IPS-NIHi11 (cell line): ENCODE data around the gene RABGAP1.
A peak's percentile ranks its signal among the peaks of the same experiment; 100 is the strongest.

ENCODE experiments used
- DNase-seq: peaks from one replicate; pipeline ENCODE4 v3.0.0; 2012; ENCODE audit warnings: mixed read lengths, low spot score

RABGAP1 gene

DNA sequence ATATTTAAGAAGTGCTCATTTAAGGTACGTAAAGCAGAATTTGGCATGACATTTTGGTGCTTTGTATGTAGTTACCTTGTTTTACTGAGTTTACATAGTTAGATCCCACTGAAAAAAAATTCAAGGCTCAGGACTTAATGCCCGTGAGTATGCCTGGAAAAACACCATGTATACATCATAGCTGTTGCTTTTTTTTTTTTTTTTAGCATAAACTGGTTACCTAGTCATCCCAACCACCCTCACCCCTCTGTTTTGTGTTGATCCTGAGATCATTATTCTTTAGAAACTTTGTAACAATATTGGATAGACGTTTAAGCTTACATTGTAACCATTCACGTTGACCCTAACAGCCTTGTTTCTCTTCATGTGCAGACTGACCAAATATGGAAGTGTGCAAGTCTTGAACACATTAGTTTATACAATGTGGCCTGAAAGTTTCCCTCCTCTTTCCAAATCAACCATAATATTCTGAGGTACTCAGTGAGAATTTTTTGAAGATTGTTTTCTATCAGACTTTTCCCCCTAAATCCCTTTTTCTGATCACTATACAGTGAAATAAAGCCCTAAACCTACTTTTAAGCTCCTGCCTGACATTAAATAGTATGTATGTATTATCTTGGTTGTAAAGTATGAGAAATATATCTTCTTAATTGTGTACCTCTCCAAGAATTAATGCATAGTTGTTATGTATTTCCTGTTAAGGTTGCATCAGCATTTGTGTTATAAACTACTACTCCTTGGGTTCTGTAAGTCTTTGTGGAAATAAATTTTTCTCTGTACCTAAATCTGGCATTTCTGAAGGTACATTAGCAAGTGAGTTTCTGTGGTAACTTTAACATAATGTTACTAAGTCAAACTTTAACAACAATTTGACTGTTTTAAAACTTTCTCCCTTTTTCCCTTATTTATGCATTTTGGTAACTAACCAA lies 4.4 kb downstream of the RABGAP1 start:
- DNase-seq, result no peak

GRCh38 chr9:122946461-122947005 lies 5.7 kb downstream of the RABGAP1 start:
- DNase-seq, result no peak

DNA sequence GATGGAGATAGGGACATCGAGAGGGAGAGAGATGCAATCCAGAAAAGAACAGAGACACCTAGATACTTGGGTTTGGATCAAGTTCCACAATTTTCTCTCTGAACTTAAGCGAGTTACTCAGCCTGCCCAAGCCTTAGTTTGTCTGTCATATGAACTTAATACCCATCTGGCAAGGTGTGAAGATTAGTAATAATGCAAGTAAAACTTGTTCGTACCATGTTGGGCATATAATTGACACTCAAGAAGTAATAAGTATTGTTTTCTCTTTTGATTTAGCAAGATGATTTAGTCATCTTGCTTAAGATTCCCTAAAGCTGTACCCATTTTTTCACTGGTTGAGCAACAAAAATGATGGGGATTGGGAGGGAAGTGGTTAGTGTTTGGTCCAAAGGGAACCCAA lies 7.5 kb downstream of the RABGAP1 start:
- no peak for DNase-seq

DNA sequence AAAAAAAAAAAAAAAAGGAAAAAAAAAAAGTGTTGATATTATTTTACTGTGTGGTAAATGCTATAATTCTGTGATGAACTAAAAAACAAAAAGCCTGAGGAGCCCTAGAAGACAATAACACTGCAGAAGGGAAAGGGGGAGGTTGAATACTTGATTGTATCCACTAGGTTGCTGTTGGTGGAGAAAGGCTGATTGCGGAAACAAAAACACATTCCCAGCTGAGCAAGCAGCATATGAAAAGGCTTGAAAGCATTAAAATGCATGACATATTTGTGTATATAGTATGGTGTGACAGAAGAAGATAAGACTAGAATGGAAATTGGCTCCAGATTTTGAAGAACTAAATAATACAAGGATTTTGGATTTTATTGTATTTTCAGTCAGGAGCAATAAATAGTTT lies 8.9 kb downstream of the RABGAP1 start:
- no peak for DNase-seq

DNA sequence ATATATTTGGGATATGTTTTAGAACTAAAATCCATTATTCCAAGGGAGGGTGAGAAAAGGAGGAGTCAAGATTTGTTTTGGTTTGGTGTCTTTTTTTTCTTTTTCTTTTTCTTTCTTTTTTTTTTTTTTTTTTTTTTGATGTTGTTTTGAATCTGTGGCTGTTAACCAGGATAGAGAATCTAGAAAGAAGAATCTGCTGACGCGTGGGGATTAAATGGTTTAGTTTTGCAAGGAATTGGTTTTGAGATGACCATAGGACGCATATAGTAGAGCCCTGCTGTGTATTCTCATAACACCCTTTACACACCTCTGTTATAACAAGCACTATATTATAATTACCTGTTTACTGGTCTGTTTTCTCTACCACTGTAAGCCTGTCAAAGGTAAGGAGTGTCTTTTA lies 9.4 kb downstream of the RABGAP1 start:
- no peak for DNase-seq

DNA sequence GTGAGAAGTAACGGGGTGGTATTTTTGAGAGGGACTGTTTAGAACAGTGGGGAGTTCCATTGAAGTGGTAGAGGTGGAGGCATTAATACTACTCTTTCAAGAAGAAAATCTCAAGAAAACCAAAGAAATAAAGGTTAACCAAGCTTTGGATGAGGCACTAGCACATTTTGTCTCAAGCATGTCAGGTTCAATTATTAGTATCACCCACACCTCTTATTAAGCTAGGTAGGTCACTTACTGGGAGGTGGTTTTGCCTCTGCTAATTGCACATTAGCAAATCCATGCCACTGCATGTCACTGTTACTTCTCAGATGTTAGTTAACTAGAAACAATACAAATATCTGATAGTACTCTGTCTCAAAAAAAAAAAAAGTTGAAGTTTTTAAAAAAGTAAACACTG lies 10.2 kb downstream of the RABGAP1 start:
- DNase-seq, result no peak

DNA sequence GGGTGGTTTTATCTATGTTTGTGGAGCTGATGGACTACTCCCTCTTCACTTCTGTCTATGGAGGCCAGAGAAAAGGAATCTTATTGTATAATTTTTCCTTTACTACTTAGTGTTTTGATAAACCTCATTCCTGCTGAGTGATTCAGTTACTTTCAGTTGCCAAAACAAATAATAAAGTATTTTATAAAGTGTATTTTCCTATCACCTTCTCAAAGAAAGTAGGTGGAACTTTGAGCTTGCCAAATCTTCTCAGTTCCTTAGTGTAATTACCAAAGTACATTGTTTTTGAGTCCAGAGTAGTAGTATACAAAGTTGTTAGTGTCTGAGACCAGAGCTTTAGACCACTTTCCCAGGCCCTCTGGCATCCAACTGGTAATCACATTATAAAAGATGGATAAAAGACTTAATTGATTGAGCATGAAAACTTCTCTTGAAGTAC lies 13.5 kb downstream of the RABGAP1 start:
- DNase-seq, result no peak

DNA sequence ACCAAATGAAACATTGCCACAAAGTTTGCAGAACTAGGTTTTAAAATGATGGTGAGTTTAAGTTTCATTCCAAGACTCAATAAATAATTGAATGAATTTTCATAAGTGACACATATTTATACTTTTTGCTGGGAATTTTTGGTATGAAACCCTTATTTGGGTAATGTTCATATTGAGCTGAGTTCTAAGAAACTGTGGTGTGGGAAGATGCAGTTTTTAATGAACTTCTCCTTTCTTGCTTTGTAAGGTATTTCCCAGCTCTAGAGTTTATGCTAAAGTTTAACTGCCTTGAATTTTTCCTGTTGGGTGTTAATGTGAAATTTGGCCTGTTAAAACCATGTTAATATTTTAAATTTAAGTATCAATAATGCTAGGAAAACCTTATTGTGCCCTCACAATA lies 15.1 kb downstream of the RABGAP1 start:
- no peak for DNase-seq

DNA sequence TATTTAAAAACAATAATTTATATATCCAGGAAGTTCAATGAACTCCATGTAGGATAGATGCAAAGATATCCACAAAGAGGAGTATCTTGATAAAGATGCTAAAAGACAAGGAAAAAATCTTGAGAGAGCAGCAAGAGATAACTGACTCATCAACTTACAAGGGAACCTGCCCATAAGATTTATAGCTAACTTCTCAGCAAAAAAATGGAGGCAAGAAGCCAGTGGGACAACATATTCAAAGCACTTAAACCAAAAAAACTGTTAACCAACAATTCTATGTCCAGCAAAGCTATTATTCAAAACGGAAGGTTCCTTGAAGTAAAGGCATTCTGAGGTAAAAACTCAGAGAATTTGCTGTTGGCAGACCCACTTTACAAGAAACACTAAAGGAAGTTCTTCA lies 20.3 kb downstream of the RABGAP1 start:
- no peak for DNase-seq

GRCh38 chr9:122975196-122975595 lies 34.4 kb downstream of the RABGAP1 start:
- DNase-seq, result no peak

GRCh38 chr9:122978601-122979000 lies 37.8 kb downstream of the RABGAP1 start:
- no peak for DNase-seq

DNA sequence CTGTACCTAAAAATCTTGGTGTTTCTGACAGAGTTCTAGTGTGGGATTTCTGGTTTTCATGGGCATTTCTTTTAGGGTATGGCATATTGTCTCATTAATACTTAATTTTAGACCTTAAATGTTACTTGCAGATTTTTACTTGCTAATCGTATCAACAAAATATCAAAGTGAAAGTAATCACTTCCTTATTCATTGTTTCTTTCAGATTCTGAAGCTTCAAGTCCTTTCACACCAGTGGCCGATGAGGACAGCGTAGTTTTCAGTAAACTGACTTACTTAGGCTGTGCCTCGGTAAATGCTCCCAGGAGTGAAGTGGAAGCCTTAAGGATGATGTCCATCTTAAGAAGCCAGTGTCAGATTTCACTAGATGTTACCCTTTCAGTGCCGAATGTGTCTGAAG lies 45.2 kb downstream of the RABGAP1 start:
- DNase-seq, result no peak

DNA sequence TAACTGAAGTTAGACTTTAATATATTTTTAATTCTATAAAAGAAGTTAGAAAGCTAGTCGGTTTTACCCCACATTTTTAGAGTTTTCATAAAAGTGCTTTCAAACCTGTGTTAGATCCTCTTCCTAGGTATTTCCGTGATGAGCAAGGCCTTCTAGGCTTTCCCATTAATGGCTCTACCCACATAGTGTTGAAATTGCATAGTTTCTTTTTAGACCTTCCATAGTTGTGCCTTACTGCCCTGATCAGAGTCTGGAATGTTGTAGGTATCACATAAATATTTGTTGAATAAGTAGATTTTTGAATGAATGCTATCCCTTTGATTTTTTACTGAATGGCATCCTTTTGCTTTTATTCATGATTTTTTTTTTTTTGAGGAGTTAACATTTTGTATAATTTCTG lies 47.3 kb downstream of the RABGAP1 start:
- DNase-seq, result no peak

- DNase-seq, result no peak
These were observed 48.3 kb downstream of the RABGAP1 start for GRCh38 chr9:122988920-122989621.

GRCh38 chr9:122991370-122991830 lies 50.6 kb downstream of the RABGAP1 start:
- DNase-seq, result peak; percentile 21

- no peak for DNase-seq
These were observed 55.8 kb downstream of the RABGAP1 start for GRCh38 chr9:122996586-122996985.

DNA sequence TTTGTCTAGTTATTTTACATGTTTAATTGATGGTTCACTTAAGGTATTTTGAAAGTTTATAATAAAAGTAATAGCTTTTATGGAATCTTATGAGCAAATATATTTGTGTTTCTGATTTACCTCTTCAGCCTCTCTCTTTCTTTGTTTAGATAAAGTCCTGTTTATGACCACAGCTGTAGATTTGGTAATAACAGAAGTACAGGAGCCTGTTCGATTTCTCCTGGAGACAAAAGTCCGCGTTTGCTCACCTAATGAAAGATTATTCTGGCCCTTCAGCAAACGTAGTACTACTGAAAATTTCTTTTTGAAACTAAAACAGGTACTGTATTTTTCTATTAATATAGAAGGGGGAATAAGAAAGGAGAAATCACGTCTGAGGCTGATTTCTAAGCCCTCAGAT lies 57.6 kb downstream of the RABGAP1 start:
- no peak for DNase-seq

- DNase-seq, result no peak
These were observed 59.7 kb downstream of the RABGAP1 start for GRCh38 chr9:123000371-123001068.

- DNase-seq, result no peak
These were observed 61.9 kb downstream of the RABGAP1 start for GRCh38 chr9:123002754-123003153.

DNA sequence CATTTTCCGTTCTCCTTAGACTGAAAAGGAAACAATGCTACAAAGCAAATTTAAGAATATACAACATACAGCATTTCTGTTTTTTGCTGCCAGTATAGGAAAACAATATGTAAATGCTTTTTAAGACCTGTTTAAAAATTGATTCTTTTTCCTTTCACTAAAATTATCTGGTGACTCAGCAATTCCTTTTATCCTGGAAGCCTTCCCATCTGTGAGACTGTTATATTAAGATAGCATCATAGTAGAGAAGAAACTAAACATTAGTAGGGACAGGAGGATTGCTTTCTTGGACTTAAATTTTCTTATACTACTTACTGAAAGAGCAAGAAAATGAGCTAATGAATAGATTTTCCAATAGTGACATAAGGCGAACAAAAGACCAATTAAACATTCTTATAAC lies 62.6 kb downstream of the RABGAP1 start:
- DNase-seq, result no peak

- no peak for DNase-seq
These were observed 65.1 kb downstream of the RABGAP1 start for GRCh38 chr9:123005964-123006363.

DNA sequence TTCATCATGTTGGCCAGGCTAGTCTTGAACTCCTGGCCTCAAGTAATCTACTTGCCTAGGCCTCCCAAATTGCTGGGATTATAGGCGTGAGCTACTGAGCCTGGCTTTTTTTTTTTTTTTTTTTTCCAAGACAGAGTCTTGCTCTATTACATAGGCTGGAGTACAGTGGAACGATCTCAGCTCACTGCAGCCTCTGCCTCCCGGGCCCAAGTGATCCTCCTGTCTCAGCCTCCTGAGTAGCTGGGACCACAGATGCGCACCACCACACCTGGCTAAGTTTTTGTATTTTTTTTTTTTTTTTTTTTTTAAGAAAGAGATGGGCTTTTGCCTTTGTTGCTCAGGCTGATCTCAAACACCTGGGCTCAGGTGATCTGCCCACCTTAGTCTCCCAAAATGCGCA lies 66.4 kb downstream of the RABGAP1 start:
- no peak for DNase-seq
